GM18499 (cell line): ENCODE results near the gene OLA1.
"Not testable (repeated sequence)": the region's sequence is repeated elsewhere in the genome, so short reads cannot be mapped to it uniquely, and the experiment has no call there.

Source experiments
- ATAC-seq: cut with Tn5 transposase; IDR thresholded peaks from one replicate; pipeline ENCODE4 v1.9.1; 2021; ENCODE audit warnings: moderate number of reproducible peaks; ENCODE audit not compliant: insufficient read depth, unreplicated experiment

OLA1 gene

DNA sequence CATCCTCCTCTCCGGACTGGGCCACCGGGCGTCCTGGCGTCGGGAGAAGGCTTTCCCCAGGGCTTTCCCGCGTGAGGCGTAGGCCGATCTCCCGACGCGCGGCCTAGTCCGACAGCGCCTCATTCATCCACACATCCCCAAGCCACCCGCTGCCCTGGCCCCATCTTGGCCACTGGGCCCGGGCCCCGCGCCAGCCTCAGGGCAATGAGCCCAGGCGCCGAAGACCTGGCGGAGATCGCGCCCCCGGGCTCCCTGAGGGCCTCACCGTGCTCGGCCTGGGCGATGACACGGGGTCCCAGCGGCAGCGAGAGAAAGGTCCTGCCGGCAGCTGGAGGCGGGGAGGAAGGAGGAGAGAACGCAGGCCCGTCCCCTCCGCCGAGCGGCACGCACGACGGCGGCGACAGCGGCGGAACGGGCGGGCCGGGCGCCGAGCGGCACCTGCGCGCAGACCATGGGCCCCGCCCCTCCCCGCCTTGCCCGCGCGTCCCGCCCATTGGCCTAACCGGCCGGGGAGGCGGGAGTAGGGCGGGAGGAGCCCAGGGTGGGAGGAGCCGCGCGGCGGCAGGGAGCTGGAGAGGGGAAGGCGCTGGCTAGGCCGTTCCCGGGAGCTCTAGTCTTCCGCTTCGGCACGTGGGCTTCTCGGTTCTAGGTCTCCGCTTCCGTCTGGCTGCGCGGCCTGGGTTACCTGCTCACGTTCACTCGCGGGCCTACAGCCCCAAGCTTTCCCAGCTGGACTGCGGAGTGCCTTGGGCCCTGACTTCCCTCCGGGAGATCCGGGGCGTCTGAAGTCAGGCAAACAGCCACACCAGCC, at the start of gene OLA1:
TSS of gene OLA1 (minus strand) at position 346 of the 811 bp plus-strand sequence. CDS start 1,717 bp downstream, outside the sequence.
- ATAC-seq, result peak; percentile 78

DNA sequence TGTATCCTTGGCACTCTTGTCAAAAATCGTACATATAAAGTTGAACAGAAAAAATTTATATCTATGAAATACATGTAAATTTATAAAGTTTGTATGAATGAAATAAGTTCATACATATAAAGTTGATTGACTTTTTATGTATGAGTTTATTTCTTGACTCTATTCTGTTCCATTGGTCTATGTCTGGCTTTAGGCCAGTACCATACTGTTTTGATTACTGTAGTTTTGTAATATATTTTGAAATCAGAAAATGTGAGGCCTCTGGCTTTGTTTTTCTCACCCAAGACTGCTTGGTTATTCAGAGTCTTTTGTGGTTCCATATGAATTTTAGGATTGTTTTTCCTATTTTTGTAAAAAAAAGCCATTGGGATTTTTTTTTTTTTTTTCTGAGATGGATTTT, 44.6 kb upstream of the OLA1 start:
- no peak for ATAC-seq

DNA sequence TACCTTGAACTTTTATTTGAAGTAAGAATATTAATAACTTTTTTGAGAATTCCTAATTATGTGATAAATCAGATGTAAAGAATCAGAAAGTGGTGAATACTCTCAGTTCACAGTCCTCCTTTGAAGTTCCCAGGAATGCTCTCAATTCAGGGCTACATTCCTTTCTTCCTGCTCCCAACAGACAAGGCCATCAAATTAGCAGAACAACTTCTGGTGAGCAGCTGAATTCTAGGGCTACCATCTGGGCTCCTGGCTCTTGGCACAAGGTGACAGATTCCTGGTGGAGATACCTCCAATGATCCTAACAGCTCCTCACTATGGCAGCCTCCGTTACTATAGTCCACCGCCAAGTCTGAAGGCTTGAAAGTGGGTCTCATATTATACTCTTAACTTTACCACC, 37.8 kb upstream of the OLA1 start:
- ATAC-seq, result no peak

DNA sequence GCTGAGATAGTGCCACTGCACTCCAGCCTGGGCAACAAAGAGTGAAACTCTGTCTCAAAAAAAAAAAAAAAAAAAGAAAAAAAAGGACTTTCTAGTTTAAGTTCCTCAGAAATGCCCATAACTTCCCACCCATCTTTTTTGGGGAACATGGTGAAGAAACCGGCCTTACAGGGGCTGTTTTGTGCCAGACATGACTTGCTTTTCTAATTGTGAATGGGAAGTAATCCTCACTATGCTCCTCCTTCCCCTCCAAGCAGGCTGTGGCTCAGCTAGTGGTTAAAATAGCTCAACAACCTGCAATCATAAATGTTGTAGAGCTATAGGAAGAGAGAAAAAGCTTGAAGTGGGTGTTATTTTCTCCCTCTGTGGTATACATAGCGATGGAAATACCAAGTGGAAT, 34.1 kb upstream of the OLA1 start:
- no peak for ATAC-seq

DNA sequence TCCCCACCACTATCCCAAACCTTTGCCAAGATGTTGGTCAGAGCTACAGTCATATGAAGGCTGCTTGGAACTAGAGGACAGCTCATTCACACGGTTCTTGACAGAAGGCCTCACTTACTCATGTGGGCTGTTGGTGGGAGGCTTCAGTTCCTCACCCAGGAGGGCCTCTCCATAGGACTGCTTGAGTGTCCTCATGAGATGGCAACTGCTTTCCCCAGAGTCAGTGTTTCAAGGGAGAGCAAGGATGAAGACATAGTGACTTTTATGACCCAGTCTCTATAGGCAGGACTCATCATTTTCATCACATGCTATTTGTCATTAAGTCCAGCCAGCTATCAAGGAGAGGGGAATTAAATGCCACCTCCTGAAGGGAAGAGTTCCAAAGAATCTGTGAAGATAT, 33.4 kb upstream of the OLA1 start:
- no peak for ATAC-seq

DNA sequence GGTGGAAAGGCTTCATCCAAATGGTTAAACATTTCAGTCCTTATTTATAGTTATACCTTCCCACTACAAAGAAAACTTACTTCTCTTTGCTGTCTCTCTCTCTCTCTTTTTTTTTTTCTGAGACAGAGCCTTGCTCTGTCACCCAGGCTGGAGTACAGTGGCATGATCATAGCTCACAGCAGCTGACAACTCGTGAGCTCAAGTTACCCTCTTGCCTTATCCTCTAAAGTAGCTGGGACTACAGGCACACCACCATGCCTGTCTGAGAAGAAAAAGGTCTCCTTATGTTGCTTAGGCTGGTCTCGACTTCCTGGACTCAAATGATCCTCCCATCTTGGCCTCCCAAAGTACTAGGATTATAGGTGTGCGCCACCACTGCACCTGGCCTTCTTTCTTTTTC, 32.3 kb upstream of the OLA1 start:
- ATAC-seq, result no peak

DNA sequence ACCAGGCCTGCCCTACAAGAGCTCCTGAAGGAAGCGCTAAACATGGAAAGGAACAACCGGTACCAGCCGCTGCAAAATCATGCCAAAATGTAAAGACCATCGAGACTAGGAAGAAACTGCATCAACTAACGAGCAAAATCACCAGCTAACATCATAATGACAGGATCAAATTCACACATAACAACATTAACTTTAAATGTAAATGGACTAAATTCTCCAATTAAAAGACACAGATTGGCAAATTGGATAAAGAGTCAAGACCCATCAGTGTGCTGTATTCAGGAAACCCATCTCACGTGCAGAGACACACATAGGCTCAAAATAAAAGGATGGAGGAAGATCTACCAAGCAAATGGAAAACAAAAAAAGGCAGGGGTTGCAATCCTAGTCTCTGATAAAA, 21.9 kb upstream of the OLA1 start:
- ATAC-seq, result not testable (repeated sequence)

DNA sequence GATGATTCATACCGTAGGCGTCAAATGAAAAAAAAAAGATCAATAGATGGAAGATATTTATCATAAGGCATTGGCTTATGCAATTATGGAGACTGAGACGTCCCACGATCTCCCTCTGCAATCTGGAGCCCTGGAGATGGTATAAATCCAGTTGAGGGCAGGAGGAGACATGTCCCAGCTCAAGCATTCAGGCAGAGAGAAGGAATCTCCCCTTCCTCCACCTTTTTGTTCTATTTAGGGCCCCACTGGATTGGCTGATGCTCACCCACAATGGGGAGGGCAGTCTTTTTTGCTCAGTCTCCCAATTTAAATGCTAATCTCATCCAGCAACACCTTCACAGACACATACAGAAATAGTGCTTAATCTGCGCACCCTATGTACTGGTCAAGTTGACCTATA, 18.0 kb upstream of the OLA1 start:
- ATAC-seq, result no peak

DNA sequence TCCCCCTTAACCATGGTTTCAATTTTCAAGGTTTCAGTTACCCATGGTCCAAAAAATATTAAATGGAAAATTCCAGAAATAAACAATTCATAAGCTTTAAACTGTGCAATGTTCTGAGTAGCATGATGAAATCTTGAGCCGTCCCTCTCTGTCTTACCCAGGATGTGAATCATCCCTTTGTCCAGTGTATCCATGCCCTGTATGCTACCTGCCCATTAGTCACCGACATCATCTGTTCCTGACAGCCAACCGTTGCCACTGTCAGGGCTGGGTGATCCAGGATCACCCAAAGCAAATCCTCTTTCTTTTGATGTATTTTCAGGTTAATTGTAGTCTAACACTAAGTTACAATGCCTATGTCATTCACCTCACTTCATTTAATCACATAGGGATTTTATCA, 15.7 kb upstream of the OLA1 start:
- no peak for ATAC-seq

DNA sequence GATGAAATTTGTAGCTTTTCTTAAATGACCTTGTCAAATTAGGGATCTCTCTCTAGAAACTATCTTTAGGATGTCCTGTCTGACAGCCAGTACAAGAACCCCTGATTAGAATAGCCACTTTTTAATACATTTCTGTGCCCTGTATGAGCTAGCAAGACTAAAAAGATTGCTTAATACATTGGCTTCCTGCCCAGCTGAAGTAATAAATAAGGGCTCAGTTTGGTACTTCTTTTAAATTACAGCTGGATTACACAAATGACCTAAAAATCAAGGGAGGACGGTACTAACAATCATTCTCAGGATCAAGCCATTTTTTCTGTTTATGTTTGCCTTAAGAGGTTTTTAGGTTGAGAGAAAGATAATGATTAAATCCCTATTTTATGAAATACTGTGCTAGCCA, 11.6 kb upstream of the OLA1 start:
- no peak for ATAC-seq

DNA sequence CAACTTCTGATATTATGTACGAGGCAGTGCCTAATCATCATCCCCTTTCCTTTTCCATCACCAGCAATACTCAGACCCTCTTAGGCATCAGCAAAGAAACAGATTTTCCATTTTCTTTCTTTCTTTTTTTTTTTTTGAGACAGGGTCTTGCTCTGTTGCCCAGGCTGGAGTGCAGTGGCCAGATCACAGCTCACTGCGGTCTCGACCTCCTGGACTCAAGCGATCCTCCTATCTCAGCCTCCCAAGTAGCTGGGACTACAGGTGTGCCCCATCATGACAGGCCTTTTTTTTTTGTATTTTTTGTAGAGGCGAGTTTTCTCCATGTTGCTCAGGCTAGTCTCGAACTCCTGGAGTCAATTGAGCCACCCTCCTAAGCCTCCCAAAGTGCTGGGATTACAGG, 5.9 kb upstream of the OLA1 start:
- ATAC-seq, result no peak

DNA sequence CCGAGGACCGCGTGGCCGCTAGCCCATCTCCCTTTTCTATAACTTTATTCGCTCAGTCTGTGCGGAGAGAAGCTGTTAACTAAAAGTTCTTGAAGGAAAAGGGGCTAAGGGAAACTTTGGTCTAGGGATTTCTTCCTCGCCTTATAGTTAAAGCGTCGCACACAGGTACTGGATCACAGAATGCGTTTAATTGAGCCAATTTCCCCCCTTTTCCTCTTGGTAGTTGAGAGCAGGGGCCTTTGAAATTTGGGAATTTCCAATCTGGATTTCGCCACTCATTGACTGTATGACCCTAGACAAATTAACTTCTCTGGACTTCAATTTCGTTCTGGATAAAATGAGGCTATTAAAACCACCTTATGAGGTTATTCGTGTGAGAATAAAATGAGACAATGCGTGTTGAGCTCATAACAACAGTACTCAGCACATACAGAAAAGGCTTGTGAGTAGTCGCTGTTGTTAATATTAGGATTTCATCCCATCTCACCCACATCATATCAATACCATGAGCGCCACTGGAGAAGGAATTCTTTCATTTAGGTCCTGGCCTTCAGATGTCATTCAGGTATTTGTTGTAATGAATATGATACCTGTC, 763 bp upstream of the OLA1 start:
- ATAC-seq, result no peak

DNA sequence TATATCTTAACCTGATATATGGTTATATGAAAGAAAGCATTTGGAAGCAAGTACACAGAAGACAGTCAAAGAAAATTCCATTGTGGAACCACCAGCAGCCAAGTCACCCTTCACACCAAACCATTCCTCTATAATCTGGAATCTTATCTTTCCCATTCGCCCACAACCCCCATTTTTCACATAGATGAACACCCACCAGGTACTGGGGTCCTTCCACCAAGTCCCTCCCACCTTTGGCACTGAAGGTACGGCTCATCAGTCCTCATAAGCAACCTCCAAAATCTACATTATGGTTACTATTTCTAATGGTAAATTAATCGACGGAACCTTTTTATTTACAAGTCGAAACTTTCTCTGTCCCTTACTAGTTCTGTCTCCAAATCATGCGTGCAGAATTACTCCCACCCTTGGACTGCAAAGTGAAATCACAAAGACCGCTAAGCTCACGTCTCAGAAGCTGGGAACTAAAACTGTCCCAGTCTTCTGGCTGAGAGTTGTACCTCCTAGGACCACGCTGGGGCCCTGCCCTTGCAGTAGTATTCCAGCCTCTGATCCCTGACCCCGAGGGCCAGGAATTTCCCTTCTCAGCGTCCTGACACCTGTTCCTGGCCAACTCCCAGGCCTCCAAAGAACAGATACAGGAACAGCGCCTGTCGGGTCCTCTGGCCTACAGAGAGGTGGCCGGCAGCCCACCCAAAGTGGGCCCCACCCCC, 702 bp downstream of the OLA1 start:
- ATAC-seq, result peak; percentile 1

DNA sequence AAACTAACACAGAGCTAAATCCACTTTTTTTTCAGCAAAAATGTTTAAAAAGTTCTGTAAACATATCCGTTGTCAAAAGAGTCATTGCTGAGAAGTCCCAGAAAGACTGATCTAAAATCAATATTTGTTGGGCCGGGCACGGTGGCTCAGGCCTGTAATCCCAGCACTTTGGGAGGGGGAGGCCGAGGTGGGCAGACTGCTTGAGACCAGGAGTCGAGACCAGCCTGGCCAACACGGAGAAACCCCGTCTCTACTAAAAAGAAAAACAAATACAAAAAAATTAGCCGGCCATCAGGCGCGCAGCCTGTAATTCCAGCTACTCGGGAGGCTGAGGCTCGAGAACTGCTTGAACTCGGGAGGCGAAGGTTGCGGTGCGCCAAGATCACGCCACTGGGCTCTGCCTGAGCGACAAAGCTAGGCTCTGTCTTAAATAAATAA, 1.4 kb downstream of the OLA1 start:
- ATAC-seq, result no peak

DNA sequence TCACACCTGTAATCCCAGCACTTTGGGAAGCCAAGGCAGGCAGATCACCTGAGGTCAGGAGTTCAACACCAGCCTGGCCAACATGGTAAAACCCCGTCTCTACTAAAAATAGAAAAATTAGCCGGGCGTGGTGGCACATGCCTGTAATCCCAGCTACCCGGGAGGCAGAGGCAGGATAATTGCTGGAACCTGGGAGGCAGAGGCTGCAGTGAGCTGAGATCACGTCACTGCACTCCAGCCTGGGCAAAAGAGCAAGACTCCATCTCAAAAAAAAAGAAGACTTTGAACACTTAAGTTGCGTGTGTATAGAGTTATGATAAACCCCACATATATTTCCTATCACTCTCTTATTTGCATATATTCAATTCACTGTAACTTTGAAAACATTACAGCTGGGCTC, 2.7 kb downstream of the OLA1 start:
- not testable (repeated sequence) for ATAC-seq

DNA sequence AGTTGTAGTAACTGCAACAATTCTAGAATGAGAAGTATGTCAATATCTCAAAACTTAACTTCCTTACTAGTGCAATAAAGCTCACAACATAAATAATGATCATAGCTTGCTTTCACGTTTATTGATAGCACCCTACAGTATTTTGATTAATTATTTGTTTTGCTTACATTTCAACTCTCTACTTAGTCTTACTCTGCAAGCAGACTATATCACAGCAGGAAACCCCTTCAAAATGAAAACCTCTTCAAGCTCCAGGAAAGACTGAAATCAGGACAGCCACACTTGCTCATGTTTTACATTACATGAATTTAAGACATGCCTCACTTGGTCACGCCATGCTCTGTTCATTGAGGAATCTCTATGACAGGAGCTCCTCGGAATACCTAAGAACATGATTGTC, 3.3 kb downstream of the OLA1 start:
- no peak for ATAC-seq

DNA sequence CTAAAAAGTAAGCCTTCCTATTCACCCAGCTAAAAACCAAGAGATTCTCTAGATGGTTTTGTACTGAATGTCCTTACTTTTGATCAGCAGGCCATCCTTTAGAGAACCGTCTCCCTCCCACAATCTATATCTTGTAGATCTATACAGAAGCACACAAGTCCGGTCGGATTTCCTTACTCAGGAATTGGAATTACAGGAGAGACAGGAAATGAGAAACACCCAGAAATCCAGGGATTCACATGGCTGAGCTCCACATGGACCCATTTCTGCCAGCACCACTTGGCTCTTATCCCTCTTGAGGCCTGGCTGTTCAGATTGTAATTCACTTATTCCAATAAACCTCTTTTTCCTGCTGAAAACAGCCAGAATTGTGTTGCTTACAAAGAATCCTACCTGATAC, 4.5 kb downstream of the OLA1 start:
- ATAC-seq, result no peak

DNA sequence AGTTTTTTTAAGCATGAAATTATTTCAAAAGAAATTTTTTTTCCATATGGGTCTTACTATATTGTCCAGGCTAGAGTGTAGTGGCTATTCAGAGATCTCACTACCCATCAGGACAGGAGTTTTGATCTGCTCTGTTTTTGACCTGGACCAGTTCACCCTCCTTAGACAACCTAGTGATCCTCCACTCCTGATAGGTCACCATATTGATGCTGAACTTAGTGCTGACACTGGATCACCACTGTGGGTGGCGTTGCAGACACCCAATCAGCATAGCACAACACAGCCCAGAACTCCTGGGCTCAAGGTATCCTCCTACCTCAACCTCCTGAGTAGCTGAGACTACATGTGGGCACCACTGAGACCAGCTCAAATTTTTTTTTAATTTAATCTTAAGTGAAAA, 8.2 kb downstream of the OLA1 start:
- ATAC-seq, result no peak

DNA sequence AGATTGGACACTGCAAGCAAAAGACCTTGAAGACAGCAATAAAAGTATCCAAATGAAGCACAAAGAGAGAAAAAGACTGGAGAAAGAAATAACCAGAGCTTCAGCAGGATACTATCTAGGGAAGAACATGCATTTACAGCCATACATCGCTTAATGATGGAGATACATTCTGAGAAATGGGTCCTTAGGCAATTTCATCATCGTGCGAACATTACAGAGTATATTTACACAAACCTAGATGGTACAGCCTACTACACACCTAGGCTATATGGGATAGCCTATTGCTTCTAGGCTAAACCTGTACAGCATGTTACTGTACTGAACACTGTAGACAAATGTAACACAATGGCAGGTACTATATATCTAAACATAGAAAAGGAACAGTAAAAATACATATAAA, 11.9 kb downstream of the OLA1 start:
- ATAC-seq, result no peak

DNA sequence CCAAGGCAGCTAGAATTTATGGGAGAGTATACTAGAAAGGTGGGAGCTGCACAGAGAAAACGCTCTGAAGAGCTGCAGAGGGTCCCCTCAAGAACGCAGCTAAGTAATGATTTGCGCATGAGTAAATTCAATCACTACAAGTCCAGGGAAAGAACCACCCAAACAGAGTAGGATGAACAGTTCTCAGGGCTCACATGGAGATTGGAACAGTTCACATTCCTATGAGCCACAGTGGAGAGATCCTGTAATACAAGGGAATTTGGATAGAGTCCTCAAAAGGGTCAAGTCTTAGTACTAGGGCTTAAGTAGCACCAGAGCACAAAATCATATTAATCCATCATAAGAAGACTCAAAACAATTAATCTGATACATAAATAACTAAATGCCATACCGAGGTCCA, 12.7 kb downstream of the OLA1 start:
- no peak for ATAC-seq

DNA sequence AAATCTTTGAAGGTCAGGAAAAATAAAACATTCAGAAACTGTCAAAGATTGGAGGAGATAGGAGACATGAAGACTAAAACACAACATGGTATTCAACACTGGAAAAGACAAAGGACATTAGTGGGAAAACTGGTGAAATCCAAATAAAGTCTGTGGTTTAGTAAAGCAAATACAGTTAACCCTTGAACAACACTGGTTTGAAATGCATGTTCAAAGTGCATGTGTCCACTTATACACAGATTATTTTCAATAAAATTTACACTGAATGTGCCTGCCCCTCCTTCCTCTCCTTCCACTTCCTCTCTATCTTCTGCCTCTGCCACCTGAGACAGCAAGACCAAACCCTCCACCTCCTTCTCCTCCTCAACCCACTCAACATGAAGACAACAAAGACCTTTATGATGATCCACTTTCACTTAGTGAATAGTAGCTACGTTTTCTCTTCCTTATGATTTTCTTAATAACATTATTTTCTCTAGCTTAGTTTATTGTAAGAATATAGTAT, 14.5 kb downstream of the OLA1 start:
- ATAC-seq, result no peak
